CD4-positive, alpha-beta T cell (primary cell): ENCODE measurements around the gene KLHL36. TPM values are rescaled to one million over a fixed set of nuclear protein-coding genes. Genes with fewer than 3 reads are reported as not detected.

ENCODE experiments used
- ATAC-seq: fragments of 200-7000 bp; cut with Tn5 transposase; one replicate; pipeline ENCODE4 v1.10.0; 2022; ENCODE audit warnings: mild to moderate bottlenecking; ENCODE audit not compliant: poor library complexity
- CTCF ChIA-PET: fragments of 350-600 bp; sonication (Branson Sonifier 250); formaldehyde crosslinking; loops from one replicate; lab custom pipeline; 2021; ENCODE audit warnings: antibody characterized with exemption, inconsistent platforms; lab: Charles Lee
- POLR2A ChIA-PET: fragments of 350-600 bp; sonication (Branson Sonifier 250); formaldehyde crosslinking; loops from one replicate; lab custom pipeline; 2021; ENCODE audit warnings: antibody characterized with exemption, inconsistent platforms; lab: Charles Lee
- DNase-seq, 14 experiments: peaks; one replicate each; pipeline ENCODE4 v3.0.0-alpha.2; 2013 to 2020; ENCODE audit warnings: mixed read lengths in 2 of 14
- H3K27ac ChIP-seq, 2 donors: one replicate each; pipeline versions ENCODE4 v1.5.1 to v1.7.0; 2013; ENCODE audit warnings: low read length in 2 of 2, low read depth in 1 of 2, mild to moderate bottlenecking in 1 of 2
- H3K27me3 ChIP-seq, 2 experiments: 1 replicate in 1 of 2; 2 replicates in 1 of 2; pipeline versions ENCODE4 v1.6.1 to v1.7.0; 2013; ENCODE audit warnings: low read length in 2 of 2, control low read depth in 1 of 2, mild to moderate bottlenecking in 1 of 2, moderate library complexity in 1 of 2; ENCODE audit not compliant: insufficient read depth in 2 of 2, control insufficient read depth in 1 of 2
- H3K36me3 ChIP-seq: one replicate; pipeline ENCODE4 v1.6.1; 2013; ENCODE audit warnings: low read length, control low read depth; ENCODE audit not compliant: insufficient read depth
- H3K4me1 ChIP-seq: one replicate; pipeline ENCODE4 v1.6.1; 2013; ENCODE audit warnings: low read length, control low read depth; ENCODE audit not compliant: insufficient read depth
- H3K4me3 ChIP-seq: one replicate; pipeline ENCODE4 v1.5.1; 2013; ENCODE audit warnings: mild to moderate bottlenecking, low read length, moderate library complexity
- H3K9me3 ChIP-seq, 2 experiments: 1 replicate in 1 of 2; 2 replicates in 1 of 2; pipeline versions ENCODE4 v1.6.1 to v1.7.0; 2013; ENCODE audit warnings: low read length in 2 of 2, mild to moderate bottlenecking in 2 of 2, control low read depth in 1 of 2, moderate library complexity in 1 of 2; ENCODE audit not compliant: control insufficient read depth in 1 of 2, insufficient read depth in 1 of 2
- H3K27ac Mint-ChIP-seq: one replicate; pipeline ENCODE4 v1.8.0; 2020; ENCODE audit warnings: mixed read lengths
- H3K27me3 Mint-ChIP-seq: one replicate; pipeline ENCODE4 v1.8.0; 2021; ENCODE audit warnings: mixed read lengths
- H3K36me3 Mint-ChIP-seq: one replicate; pipeline ENCODE4 v1.8.0; 2021; ENCODE audit warnings: low read depth, mixed read lengths
- H3K4me1 Mint-ChIP-seq: one replicate; pipeline ENCODE4 v1.8.0; 2021; ENCODE audit warnings: low read depth, mixed read lengths
- H3K4me3 Mint-ChIP-seq: one replicate; pipeline ENCODE4 v1.8.0; 2020; ENCODE audit warnings: mild to moderate bottlenecking, mixed read lengths
- H3K9me3 Mint-ChIP-seq: one replicate; pipeline ENCODE4 v1.8.0; 2020; ENCODE audit warnings: mixed read lengths
- CTCF ChIP-seq: fragments of 200-600 bp; IDR thresholded peaks from one replicate; pipeline ENCODE4 v1.8.0; 2022; ENCODE audit warnings: antibody characterized with exemption, mild to moderate bottlenecking
- intact Hi-C, 2 experiments: fragments of 100-400 bp; cut with DNase I in 1 of 2; cut with micrococcal nuclease in 1 of 2; formaldehyde crosslinking; loops; one replicate each; pipeline versions ENCODE4 v1.15.1 to v1.9.0; 2023 to 2025; cut with DNase I, micrococcal nuclease
- total RNA-seq, 174 experiments: library from RNA in 2 of 174; stranded (reverse) in 2 of 174; gene quantifications; one replicate each; pipeline ENCODE4 v1.2.3 and lab custom pipeline; 2021 to 2026

The KLHL36 gene
- total RNA-seq, 2 experiments from 2014 or later, result 76.6 to 78.6 TPM

GRCh38 chr16:84675884-84676283 lies 27.6 kb downstream of the KLHL36 start:
- H3K27me3 Mint-ChIP-seq, result no peaks in the 10 kb centered on the region
- no peak for DNase-seq
- H3K4me1 Mint-ChIP-seq, result peaks cover 10% of the 10 kb centered on the region
- no peaks in the 10 kb centered on the region for H3K9me3 Mint-ChIP-seq
- no peak for ATAC-seq
- Histone ChIP-seq H3K36me3 (no peaks in the 10 kb centered on the region), H3K27ac (no peak overlapping the region), H3K4me1 (peaks cover 6% of the 10 kb centered on the region), H3K9me3 (no peaks in the 10 kb centered on the region), H3K27me3 (peaks cover 0 to 2% of the 10 kb centered on the region in 2 experiments), H3K4me3 (no peak overlapping the region)
- intact Hi-C loops, result no loop called here
- no peak for TF ChIP-seq CTCF
- H3K4me3 Mint-ChIP-seq, result no peak overlapping the region
- no peak overlapping the region for H3K27ac Mint-ChIP-seq
- POLR2A ChIA-PET, result no interaction called here
- CTCF ChIA-PET, result no interaction called here
- H3K36me3 Mint-ChIP-seq, result peaks cover 4% of the 10 kb centered on the region

DNA sequence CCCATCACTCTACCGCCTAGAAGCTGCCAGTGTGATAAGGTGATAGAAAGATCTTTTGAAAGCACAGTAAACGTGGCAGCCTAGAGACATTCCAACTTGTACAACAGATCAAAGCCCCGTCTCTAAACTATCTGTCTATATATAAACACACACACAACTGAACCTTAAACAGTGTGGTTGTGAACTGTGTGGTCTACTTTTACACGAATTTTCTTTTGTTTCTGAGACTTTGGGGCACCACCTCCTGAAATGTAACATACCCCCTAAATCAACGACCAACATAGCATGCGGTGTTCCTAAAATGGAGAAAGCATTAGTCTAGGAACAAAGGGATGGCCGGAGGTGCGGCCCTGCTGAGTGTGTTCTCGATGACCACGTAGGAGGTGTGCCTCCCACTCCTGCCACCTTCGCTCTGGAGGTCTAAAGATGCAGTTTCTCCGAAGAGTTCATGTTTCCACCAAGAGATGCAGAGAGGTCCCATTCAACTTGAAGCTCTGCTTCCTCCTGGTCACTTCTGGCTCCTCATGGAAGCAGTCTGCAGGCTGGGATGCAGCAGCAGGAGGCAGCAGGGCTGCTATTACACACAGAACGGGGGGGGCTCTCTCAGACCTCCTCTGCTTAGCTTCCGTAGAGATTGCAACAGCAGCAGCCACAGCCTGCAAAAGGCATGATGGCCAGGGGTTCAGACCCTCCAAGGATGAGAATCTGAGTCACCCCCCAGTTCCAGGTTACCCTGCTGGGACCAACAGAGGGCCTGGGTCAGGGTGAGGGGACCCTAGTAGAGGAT lies 28.9 kb downstream of the KLHL36 start:
- Mint-ChIP-seq H3K4me1 (peaks cover 4% of the 10 kb centered on the region), H3K27me3 (no peaks in the 10 kb centered on the region), H3K27ac (no peak overlapping the region), H3K36me3 (peaks cover 2% of the 10 kb centered on the region), H3K4me3 (no peak overlapping the region), H3K9me3 (no peaks in the 10 kb centered on the region)
- H3K9me3 ChIP-seq, result no peaks in the 10 kb centered on the region
- CTCF ChIA-PET, result no interaction called here
- H3K27me3 ChIP-seq, result peaks cover 0 to 5% of the 10 kb centered on the region in 2 experiments
- no peak overlapping the region for H3K27ac ChIP-seq
- POLR2A ChIA-PET, result no interaction called here
- intact Hi-C loops, result no loop called here
- peaks cover 5% of the 10 kb centered on the region for H3K4me1 ChIP-seq
- H3K4me3 ChIP-seq, result no peak overlapping the region
- TF ChIP-seq CTCF, result no peak
- DNase-seq (no peak), ATAC-seq (no peak)
- H3K36me3 ChIP-seq, result no peaks in the 10 kb centered on the region

DNA sequence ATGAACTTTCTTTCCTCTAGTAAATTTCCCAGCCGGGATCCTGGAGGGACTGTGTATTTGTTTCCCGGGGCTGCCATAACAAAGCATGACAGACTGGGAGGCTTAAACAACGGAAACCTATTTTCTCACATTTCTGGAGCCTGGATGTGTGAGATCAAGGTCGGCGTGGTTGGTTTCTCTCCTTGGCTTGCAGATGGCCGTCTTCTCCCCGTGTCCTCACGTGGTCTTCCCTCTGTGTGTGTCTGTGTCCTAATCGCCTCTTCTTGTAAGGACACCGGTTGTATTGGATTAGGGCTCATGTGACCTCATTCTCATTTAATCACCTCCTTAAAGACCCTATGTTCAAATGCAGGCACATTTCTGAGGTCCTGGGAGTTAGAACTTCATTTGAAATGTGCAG lies 29.5 kb downstream of the KLHL36 start:
- TF ChIP-seq CTCF, result no peak
- intact Hi-C loops, result no loop called here
- CTCF ChIA-PET, result no interaction called here
- no peak overlapping the region for H3K27ac Mint-ChIP-seq
- Histone ChIP-seq H3K4me1 (no peaks in the 10 kb centered on the region), H3K27me3 (peaks cover 0 to 5% of the 10 kb centered on the region in 2 experiments), H3K4me3 (no peak overlapping the region), H3K9me3 (no peaks in the 10 kb centered on the region), H3K27ac (no peak overlapping the region), H3K36me3 (no peaks in the 10 kb centered on the region)
- no peaks in the 10 kb centered on the region for H3K36me3 Mint-ChIP-seq
- no peaks in the 10 kb centered on the region for H3K27me3 Mint-ChIP-seq
- no peak for ATAC-seq
- POLR2A ChIA-PET, result no interaction called here
- DNase-seq, result no peak
- no peaks in the 10 kb centered on the region for H3K9me3 Mint-ChIP-seq
- H3K4me1 Mint-ChIP-seq, result no peaks in the 10 kb centered on the region
- no peak overlapping the region for H3K4me3 Mint-ChIP-seq
